Hindlimb muscle (tissue), 1 donor: ENCODE results near the gene RIN1. TPM values are rescaled to one million over a fixed set of nuclear protein-coding genes. Genes with fewer than 3 reads are reported as not detected.
A peak's percentile ranks its signal among the peaks of the same experiment; 100 is the strongest.
"Not testable (repeated sequence)": the region's sequence is repeated elsewhere in the genome, so short reads cannot be mapped to it uniquely, and the experiment has no call there.

Experiments used
- DNase-seq: peaks from one replicate; pipeline ENCODE4 v3.0.0-alpha.2; 2013
- polyA plus RNA-seq: library from polyadenylated mRNA; unstranded; fragments of 120-200 nt; gene quantifications from one replicate; pipeline ENCODE4 v1.2.1, GENCODE V29; 2013; ENCODE audit not compliant: insufficient read length

The RIN1 gene
- polyA plus RNA-seq, 1 donor = 11.5 TPM

DNA sequence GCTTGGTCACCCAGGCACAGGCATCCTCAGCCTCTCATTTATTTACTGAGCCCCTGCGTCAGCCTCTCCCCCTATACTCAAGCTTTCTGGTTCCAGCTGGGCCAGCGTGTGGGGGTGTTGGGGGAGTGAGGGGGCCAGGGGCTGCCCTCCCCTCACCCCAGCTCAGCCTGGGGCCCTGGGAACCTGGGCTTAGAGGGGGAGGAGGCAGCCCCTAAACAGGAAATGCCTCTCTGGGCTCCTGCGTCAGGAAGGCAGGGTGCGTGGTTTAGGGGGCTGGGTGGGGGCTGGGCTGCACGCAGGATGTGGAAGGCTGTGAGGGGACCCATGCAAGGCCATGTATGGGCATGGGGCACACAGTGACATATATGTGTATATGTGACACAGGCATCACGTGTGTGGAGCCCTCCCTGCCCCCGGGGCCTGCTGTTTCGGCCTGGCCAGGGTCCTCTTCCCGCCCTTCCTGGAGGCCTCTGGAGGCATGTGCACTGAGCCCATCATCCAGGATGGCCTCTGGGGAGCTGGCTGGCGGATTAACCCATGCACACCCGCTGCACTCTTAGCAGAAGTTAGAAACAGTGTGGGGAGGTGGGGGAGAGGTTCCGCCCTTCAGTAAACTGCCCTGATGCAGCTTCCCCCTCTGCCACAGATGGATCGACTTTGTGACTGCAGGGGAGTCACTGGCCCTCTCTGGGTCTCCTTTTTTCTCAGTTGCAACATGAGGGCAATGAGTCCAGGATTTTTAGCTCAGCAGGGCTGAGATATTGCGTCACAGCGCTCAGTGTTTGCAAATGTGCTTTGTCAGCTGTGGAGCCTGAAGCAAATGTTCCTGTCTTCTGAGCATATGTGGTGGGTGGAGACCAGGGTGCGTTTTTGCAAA lies 18.3 kb downstream of the RIN1 start:
- DNase-seq = no peak

GRCh38 chr11:66317322-66317722 lies 18.9 kb downstream of the RIN1 start:
- DNase-seq = no peak

- DNase-seq = peak; percentile 87
These were observed 19.4 kb downstream of the RIN1 start, which contains the start of gene CD248 for GRCh38 chr11:66316849-66317251. TSS of gene CD248 (minus strand) at chr11:66317044. CDS start at chr11:66317027, 17 bp downstream.

DNA sequence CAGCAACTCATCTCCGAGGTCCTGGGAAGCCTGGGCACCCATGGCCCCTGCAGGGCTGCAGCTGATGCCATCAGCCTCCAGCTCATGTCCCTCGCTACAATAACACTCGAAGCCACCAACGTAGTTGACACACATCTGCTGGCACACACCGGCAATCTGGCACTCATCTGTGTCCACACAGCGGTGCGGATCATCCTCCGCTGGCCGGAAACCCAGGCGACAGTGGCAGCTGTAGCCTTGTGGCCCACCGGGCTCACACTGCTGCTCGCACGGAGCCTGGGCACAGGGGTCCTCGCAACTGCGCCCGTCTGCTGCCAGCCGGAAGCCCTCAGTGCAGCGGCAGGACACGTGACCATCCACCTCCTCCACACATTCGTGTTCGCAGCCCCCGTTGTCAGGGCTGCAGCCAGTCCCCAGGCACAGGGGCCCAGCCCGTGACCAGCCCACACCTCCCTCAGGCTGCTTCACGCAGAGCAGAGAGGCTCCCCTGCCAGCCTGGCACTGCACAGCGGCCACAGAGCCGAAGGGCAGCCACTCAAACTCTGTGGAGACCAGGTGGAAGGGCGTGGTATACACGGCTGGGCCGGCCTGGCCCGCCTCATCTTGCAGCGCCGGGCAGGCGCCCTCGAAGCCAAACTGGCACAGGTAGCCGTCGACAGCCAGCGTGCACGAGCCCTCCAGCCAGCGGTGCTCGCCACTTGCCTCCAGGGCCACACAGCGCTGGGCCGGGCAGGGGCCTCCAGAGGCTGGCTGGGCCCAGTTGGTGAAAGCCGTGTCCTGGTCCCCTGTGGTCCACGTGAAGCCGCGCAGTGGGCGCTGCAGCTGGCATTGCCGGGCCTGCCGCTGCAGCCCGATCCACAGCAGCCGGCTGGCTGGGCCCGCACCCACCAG lies 20.1 kb downstream of the RIN1 start:
- DNase-seq = no peak

GRCh38 chr11:66315498-66315885 lies 20.7 kb downstream of the RIN1 start:
- DNase-seq = no peak

- DNase-seq = no peak
These were observed 21.4 kb downstream of the RIN1 start for GRCh38 chr11:66314561-66315497.

DNA sequence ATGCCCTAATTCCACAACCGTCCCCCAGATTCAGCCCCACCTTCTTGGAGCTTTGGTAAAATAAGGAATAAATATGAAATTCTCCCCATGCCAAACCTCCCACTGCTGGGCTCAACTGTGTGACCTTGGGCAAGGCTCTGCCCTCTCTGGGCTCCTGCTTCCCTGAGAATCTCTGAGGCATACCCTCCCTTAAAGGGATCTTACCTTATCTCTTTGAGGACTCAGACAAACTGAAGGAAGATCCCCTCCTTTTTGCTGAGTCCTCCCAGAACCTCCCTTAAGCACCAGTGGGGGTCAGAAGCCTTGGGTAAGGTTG lies 22.1 kb downstream of the RIN1 start:
- DNase-seq = no peak

DNA sequence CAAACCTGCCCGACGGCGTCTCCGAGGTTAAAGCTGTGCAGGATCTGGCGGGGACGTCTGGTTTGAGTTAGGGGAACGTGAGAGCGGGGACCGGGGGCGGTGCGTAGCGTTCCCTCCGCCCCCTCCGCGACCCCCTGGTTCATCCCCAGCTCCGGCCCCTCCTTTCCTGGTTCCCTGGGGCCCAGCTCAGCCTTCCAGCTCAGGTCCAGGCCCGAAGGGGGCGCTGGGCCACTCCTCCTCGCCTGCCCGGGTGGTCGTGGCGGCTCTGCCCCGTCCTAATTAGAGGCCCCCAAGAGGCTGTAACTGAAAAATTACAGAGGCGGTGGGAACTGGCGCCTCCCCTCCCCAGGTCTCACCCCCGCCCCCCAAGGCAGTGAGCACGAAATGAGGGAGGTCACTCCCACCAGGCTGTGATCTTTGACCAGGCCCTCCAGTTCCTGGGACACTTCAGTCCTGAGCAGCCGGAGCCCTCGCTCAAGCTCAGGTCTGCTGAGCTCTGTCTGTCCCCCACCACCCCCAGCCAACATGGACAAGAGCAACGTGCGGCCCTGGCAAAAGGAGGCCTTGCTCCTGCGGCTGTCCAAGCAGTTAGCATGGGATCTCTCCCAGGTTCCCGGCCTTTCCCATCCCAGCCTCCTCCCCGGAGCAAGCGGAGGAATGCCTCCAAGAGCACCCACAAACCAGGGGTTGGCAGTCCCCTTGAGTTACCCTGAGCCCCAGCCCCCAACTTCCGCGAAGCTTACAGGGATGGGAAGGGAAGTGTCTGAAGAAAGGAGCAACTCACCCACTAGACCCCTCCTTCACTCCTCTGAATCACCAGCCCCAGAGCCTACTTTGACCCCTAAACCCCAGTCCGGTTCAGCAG lies 22.7 kb downstream of the RIN1 start:
- DNase-seq = peak; percentile 86

- DNase-seq = peak; percentile 98
These were observed 23.5 kb downstream of the RIN1 start for GRCh38 chr11:66312549-66313320.

GRCh38 chr11:66311965-66312548 lies 24.2 kb downstream of the RIN1 start:
- peak; percentile 95 for DNase-seq

- no peak for DNase-seq
These were observed 24.7 kb downstream of the RIN1 start for GRCh38 chr11:66311470-66311964.

DNA sequence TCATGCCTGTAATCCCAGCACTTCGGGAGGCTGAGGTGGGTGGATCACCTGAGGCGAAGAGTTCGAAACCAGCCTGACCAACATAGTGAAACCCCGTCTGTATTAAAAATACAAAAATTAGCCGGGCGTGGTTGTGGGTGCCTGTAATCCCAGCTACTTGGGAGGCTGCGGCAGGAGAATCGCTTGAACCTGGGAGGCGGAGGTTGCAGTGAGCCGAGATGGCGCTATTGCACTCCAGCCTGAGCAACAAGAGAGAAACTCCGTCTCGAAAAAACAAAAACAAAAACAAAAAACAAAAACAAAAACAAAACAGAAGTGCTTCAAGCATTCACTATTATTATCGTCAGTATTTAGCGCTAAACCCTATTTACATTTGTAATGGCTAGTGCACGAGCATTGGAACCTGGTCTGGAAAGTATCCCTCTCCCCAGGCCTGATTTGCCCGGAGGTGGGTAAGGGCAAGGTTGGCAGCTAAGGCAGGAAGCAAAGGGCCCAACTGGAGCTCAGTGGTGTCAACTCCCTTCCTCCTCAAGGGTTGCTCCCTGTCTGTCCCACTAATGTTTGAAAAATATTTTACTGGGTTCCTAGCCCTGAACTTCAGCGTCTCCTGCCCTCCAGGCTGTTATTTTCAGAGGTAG lies 25.3 kb downstream of the RIN1 start:
- not testable (repeated sequence) for DNase-seq

DNA sequence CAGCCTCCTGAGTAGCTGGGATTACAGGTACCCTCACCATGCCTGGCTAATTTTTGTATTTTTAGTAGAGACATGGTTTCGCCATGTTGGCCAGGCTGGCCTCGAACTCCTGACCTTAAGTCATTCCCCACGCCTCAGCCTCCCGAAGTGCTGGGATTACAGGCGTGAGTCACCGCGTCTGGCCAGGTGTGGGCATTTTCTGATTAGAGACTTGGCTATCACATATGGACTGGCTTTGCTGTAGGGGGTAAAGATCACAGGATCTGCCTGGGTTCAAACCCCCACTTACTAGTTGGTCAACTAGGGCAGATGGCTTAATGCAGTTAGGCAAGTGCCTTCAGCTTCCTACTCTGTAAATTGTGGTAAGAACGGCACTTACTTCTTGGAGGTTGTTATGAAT lies 25.9 kb downstream of the RIN1 start:
- DNase-seq = no peak

DNA sequence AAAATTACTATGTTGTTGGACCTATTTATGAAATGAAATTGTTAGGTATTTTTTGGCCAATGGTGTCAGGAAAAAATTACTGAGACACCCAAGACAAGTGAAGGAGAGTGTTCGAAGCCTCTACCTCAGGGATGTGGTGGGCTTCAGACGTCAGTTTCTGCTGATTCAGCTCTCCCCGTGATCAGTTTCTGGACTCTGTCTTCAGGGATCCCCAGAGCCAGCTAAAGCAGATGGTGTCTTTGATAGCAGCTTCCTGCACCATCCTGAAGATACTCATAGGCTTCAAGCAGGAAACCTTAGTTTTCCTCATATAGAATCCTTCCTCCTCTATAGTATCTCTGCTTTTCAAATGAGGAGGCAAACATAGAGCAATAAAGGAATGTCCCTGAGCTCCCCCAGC lies 26.8 kb downstream of the RIN1 start:
- DNase-seq = no peak

- DNase-seq = no peak
These were observed 33.6 kb downstream of the RIN1 start for GRCh38 chr11:66302656-66303055.

GRCh38 chr11:66299186-66299585 lies 37.0 kb downstream of the RIN1 start:
- DNase-seq = no peak

- no peak for DNase-seq
These were observed 38.6 kb downstream of the RIN1 start for GRCh38 chr11:66297610-66298009.

GRCh38 chr11:66294626-66295620 lies 41.3 kb downstream of the RIN1 start:
- no peak for DNase-seq
